HS-5 (cell line): Measurements from ENCODE around the gene PRSS36.
"Not testable (repeated sequence)": the region's sequence is repeated elsewhere in the genome, so short reads cannot be mapped to it uniquely, and the experiment has no call there.

Source experiments
- DNase-seq: peaks from one replicate; pipeline ENCODE4 v3.0.0-alpha.2; 2012; ENCODE audit warnings: low read depth

The PRSS36 gene

GRCh38 chr16:31183432-31184428 is 33.9 kb upstream of the PRSS36 start:
- no peak for DNase-seq

- no peak for DNase-seq
Measured at GRCh38 chr16:31182391-31182790, 32.5 kb upstream of the PRSS36 start.

- no peak for DNase-seq
Measured at GRCh38 chr16:31181102-31181830, 31.4 kb upstream of the PRSS36 start.

GRCh38 chr16:31179747-31180459 is 30.0 kb upstream of the PRSS36 start, which contains the start of gene FUS:
TSS of gene FUS (plus strand) at chr16:31180139. CDS start at chr16:31180215, 76 bp downstream.
- peak; percentile 73 for DNase-seq

- DNase-seq = no peak
Measured at GRCh38 chr16:31179219-31179746, 29.4 kb upstream of the PRSS36 start.

GRCh38 chr16:31177136-31177535 is 27.3 kb upstream of the PRSS36 start:
- no peak for DNase-seq

GRCh38 chr16:31170048-31170447 is 20.2 kb upstream of the PRSS36 start:
- DNase-seq = not testable (repeated sequence)

- no peak for DNase-seq
Measured at GRCh38 chr16:31168848-31169247, 19.0 kb upstream of the PRSS36 start.

GRCh38 chr16:31167315-31167714 is 17.4 kb upstream of the PRSS36 start:
- no peak for DNase-seq

GRCh38 chr16:31157136-31157535 is 7.3 kb upstream of the PRSS36 start:
- DNase-seq = no peak

GRCh38 chr16:31150976-31151375 is 1.1 kb upstream of the PRSS36 start:
- not testable (repeated sequence) for DNase-seq

GRCh38 chr16:31149332-31149731 is 534 bp downstream of the PRSS36 start:
- no peak for DNase-seq

GRCh38 chr16:31148896-31149295 is 970 bp downstream of the PRSS36 start:
- DNase-seq = no peak

GRCh38 chr16:31148281-31148728 is 1.6 kb downstream of the PRSS36 start:
- DNase-seq = no peak

- DNase-seq = no peak
Measured at GRCh38 chr16:31147574-31147973, 2.3 kb downstream of the PRSS36 start.

GRCh38 chr16:31145398-31145990 is 4.4 kb downstream of the PRSS36 start:
- no peak for DNase-seq

- not testable (repeated sequence) for DNase-seq
Measured at GRCh38 chr16:31144418-31144817, 5.4 kb downstream of the PRSS36 start.

GRCh38 chr16:31143694-31144148 is 6.1 kb downstream of the PRSS36 start:
- no peak for DNase-seq

- no peak for DNase-seq
Measured at GRCh38 chr16:31143011-31143693, 6.7 kb downstream of the PRSS36 start.

- peak; percentile 94 for DNase-seq
Measured at GRCh38 chr16:31142109-31143010, 7.5 kb downstream of the PRSS36 start.
